H9 (cell line): ENCODE results near the gene RERE. TPM values are rescaled to one million over a fixed set of nuclear protein-coding genes. Genes with fewer than 3 reads are reported as not detected.
A peak's percentile ranks its signal among the peaks of the same experiment; 100 is the strongest.

ENCODE experiments used
- DNase-seq: peaks from one replicate; pipeline ENCODE4 v3.0.0-alpha.2; 2017
- H2AFZ ChIP-seq: one replicate; pipeline ENCODE4 v1.6.1; 2013; ENCODE audit warnings: mild to moderate bottlenecking, low read length, control low read depth, moderate library complexity
- H2AK5ac ChIP-seq: 2 replicates; pipeline ENCODE4 v1.6.1; 2013; ENCODE audit warnings: low read length, control low read depth, mixed read lengths; ENCODE audit not compliant: insufficient read length
- H2BK120ac ChIP-seq: one replicate; pipeline ENCODE4 v1.6.1; 2013; ENCODE audit warnings: low read depth, mild to moderate bottlenecking, low read length, control low read depth, inconsistent platforms; ENCODE audit not compliant: poor library complexity, severe bottlenecking
- H2BK12ac ChIP-seq: 2 replicates; pipeline ENCODE4 v1.6.1; 2013; ENCODE audit warnings: low read length, control low read depth, mixed read lengths, low read depth; ENCODE audit not compliant: insufficient read length
- H2BK15ac ChIP-seq: 2 replicates; pipeline ENCODE4 v1.6.1; 2013; ENCODE audit warnings: low read depth, low read length, control low read depth
- H2BK20ac ChIP-seq: one replicate; pipeline ENCODE4 v1.6.1; 2013; ENCODE audit warnings: low read depth, mild to moderate bottlenecking, low read length, control low read depth, inconsistent platforms; ENCODE audit not compliant: poor library complexity, severe bottlenecking
- H2BK5ac ChIP-seq: 2 replicates; pipeline ENCODE4 v1.6.1; 2013; ENCODE audit warnings: low read length, control low read depth, mixed read lengths; ENCODE audit not compliant: insufficient read length
- H3K14ac ChIP-seq: 2 replicates; pipeline ENCODE4 v1.6.1; 2013; ENCODE audit warnings: low read length, control low read depth; ENCODE audit not compliant: insufficient read depth
- H3K18ac ChIP-seq: 2 replicates; pipeline ENCODE4 v1.6.1; 2013; ENCODE audit warnings: low read depth, mild to moderate bottlenecking, mixed read lengths, low read length, control low read depth; ENCODE audit not compliant: insufficient read length
- H3K23ac ChIP-seq: 2 replicates; pipeline ENCODE4 v1.6.1; 2013; ENCODE audit warnings: low read length, control low read depth, mixed read lengths, low read depth; ENCODE audit not compliant: insufficient read length
- H3K23me2 ChIP-seq: 2 replicates; pipeline ENCODE4 v1.6.1; 2013; ENCODE audit warnings: low read depth, mild to moderate bottlenecking, mixed read lengths, low read length, control low read depth; ENCODE audit not compliant: insufficient read length, poor library complexity, severe bottlenecking
- H3K27ac ChIP-seq: 2 replicates; pipeline ENCODE4 v1.5.1; 2013; ENCODE audit warnings: low read length, control low read depth, mixed read lengths, low read depth; ENCODE audit not compliant: insufficient read length
- H3K27me3 ChIP-seq: 2 replicates; pipeline ENCODE4 v1.6.1; 2013; ENCODE audit warnings: low read length, control low read depth, inconsistent platforms; ENCODE audit not compliant: insufficient read depth
- H3K4ac ChIP-seq: 2 replicates; pipeline ENCODE4 v1.6.1; 2013; ENCODE audit warnings: low read depth, mild to moderate bottlenecking, control low read depth, inconsistent platforms, low read length, moderate library complexity
- H3K4me1 ChIP-seq: 2 replicates; pipeline ENCODE4 v1.6.1; 2013; ENCODE audit warnings: low read length, control low read depth, inconsistent platforms; ENCODE audit not compliant: insufficient read depth
- H3K4me2 ChIP-seq: 2 replicates; pipeline ENCODE4 v1.6.1; 2013; ENCODE audit warnings: low read length, control low read depth, mixed read lengths; ENCODE audit not compliant: insufficient read length, insufficient read depth
- H3K56ac ChIP-seq: 2 replicates; pipeline ENCODE4 v1.6.1; 2013; ENCODE audit warnings: low read depth, mild to moderate bottlenecking, mixed read lengths, low read length, control low read depth; ENCODE audit not compliant: insufficient read length
- H3K79me1 ChIP-seq: 2 replicates; pipeline ENCODE4 v1.6.1; 2013; ENCODE audit warnings: low read depth, mild to moderate bottlenecking, moderate library complexity, low read length, control low read depth, inconsistent platforms; ENCODE audit not compliant: insufficient read depth, poor library complexity, severe bottlenecking
- H3K79me2 ChIP-seq: 2 replicates; pipeline ENCODE4 v1.6.1; 2013; ENCODE audit warnings: low read length, control low read depth, inconsistent platforms; ENCODE audit not compliant: insufficient read depth
- H3K9ac ChIP-seq: 2 replicates; pipeline ENCODE4 v1.6.1; 2013; ENCODE audit warnings: low read length, control low read depth, mixed read lengths; ENCODE audit not compliant: insufficient read length; ENCODE audit errors: extremely low read depth
- H3K9me3 ChIP-seq: one replicate; pipeline ENCODE4 v1.6.1; 2013; ENCODE audit warnings: low read depth, low read length, inconsistent platforms; ENCODE audit not compliant: control insufficient read depth
- H3T11ph ChIP-seq: one replicate; pipeline ENCODE4 v1.6.1; 2013; ENCODE audit warnings: mild to moderate bottlenecking, low read length, control low read depth, inconsistent platforms
- H4K20me1 ChIP-seq: one replicate; pipeline ENCODE4 v1.6.1; 2013; ENCODE audit not compliant: control insufficient read depth, insufficient read length, insufficient read depth
- H4K5ac ChIP-seq: 2 replicates; pipeline ENCODE4 v1.6.1; 2013; ENCODE audit warnings: low read depth, mild to moderate bottlenecking, mixed read lengths, low read length, control low read depth; ENCODE audit not compliant: insufficient read length
- H4K8ac ChIP-seq: replicated peaks from 2 replicates; pipeline ENCODE4 v1.6.1; 2013; ENCODE audit warnings: low read length, control low read depth, mixed read lengths, low read depth; ENCODE audit not compliant: insufficient read length
- H4K91ac ChIP-seq: 2 replicates; pipeline ENCODE4 v1.6.1; 2013; ENCODE audit warnings: low read depth, mild to moderate bottlenecking, moderate library complexity, mixed read lengths, low read length, control low read depth; ENCODE audit not compliant: insufficient read length
- H3K27ac Mint-ChIP-seq, 3 experiments: 2 replicates in 2 of 3; 3 replicates in 1 of 3; pipeline ENCODE4 v1.8.0; 2020 to 2021; ENCODE audit warnings: mixed read lengths in 3 of 3, mild to moderate bottlenecking in 1 of 3, moderate library complexity in 1 of 3
- H3K27me3 Mint-ChIP-seq: 2 replicates; pipeline ENCODE4 v1.8.0; 2021; ENCODE audit warnings: low read depth, mild to moderate bottlenecking, moderate library complexity, mixed read lengths
- H3K36me3 Mint-ChIP-seq, 3 experiments: 2 replicates in 2 of 3; 3 replicates in 1 of 3; pipeline ENCODE4 v1.8.0; 2020 to 2021; ENCODE audit warnings: low read depth in 3 of 3, mixed read lengths in 3 of 3; ENCODE audit not compliant: insufficient read depth in 1 of 3
- H3K4me1 Mint-ChIP-seq, 2 experiments: 2 replicates each; pipeline ENCODE4 v1.8.0; 2020; ENCODE audit warnings: mixed read lengths in 2 of 2
- H3K4me3 Mint-ChIP-seq, 2 experiments: 2 replicates in 1 of 2; 3 replicates in 1 of 2; pipeline ENCODE4 v1.8.0; 2020 to 2021; ENCODE audit warnings: mild to moderate bottlenecking in 2 of 2, mixed read lengths in 2 of 2, moderate library complexity in 1 of 2
- H3K9me3 Mint-ChIP-seq, 2 experiments: 2 replicates in 1 of 2; 3 replicates in 1 of 2; pipeline ENCODE4 v1.8.0; 2020; ENCODE audit warnings: mild to moderate bottlenecking in 2 of 2, mixed read lengths in 2 of 2, moderate library complexity in 1 of 2
- CTCF ChIP-seq: fragments of 200-600 bp; sonication (generic); conservative IDR thresholded peaks from 3 replicates; pipeline ENCODE4 v1.8.0; 2021; ENCODE audit warnings: antibody characterized with exemption, mild to moderate bottlenecking
- WGBS: extraction: QIAGEN DNeasy Blood & Tissue Kit; methylation state at CpG from one replicate; pipeline ENCODE4 v1.1.7; 2013; ENCODE audit warnings: missing lambda C conversion rate, low lambda C conversion rate, mixed read lengths; ENCODE audit not compliant: insufficient read length; ENCODE audit errors: extremely low coverage; 5-methylcytosine and 5-hydroxymethylcytosine counted together
- total RNA-seq: library from RNA; stranded (reverse); gene quantifications from 2 replicates; pipeline ENCODE4 v1.2.1, GENCODE V29; 2021

The RERE gene
- total RNA-seq, 1 experiment from 2014 or later, result 103 TPM

- Histone ChIP-seq H2BK15ac (no peak overlapping the region), H2BK120ac (no peak overlapping the region), H3K4me1 (peaks cover 9% of the 10 kb centered on the region; the same call in 1 of the 2 replicates), H3K27me3 (no peaks in the 10 kb centered on the region), H3T11ph (no peak overlapping the region), H3K23ac (no peak overlapping the region), H2AK5ac (no peak overlapping the region), H3K79me1 (peaks cover 3% of the 10 kb centered on the region), H4K91ac (no peak overlapping the region), H3K4ac (no peak overlapping the region), H3K9ac (no peak overlapping the region), H4K20me1 (no peaks in the 10 kb centered on the region), H2AFZ (no peak overlapping the region), H2BK5ac (no peak overlapping the region), H3K9me3 (no peaks in the 10 kb centered on the region), H3K56ac (no peak overlapping the region), H3K18ac (no peak overlapping the region), H3K23me2 (no peaks in the 10 kb centered on the region), H3K27ac (no peak overlapping the region), H2BK20ac (no peak overlapping the region), H3K79me2 (peaks cover 3% of the 10 kb centered on the region; the same call in 1 of the 2 replicates), H2BK12ac (no peak overlapping the region), H3K14ac (no peak overlapping the region), H4K5ac (no peak overlapping the region), H3K4me2 (no peak overlapping the region), H4K8ac (no peak overlapping the region)
- Mint-ChIP-seq H3K4me3 (no peak overlapping the region), H3K4me1 (peaks cover 46 to 47% of the 10 kb centered on the region in 2 experiments), H3K27ac (peak overlapping the region; percentile 20 to 63 (median 45); a peak in 2 of 7 replicates), H3K36me3 (peaks cover 5 to 9% (median 8%) of the 10 kb centered on the region in 3 experiments; a peak in 5 of 7 replicates), H3K9me3 (no peaks in the 10 kb centered on the region), H3K27me3 (no peaks in the 10 kb centered on the region)
- WGBS, result no CpG with 5 or more reads among the region's 7 CpGs
- DNase-seq, result no peak
- no peak for TF ChIP-seq CTCF
Observed at GRCh38 chr1:8455700-8456307, 361.6 kb downstream of the RERE start.
